Measurements from ENCODE around the gene FAM131B. TPM values are rescaled to one million over a fixed set of nuclear protein-coding genes. Genes with fewer than 3 reads are reported as not detected.
A peak's percentile ranks its signal among the peaks of the same experiment; 100 is the strongest.

Gene FAM131B
- total RNA-seq, 1 experiment from 2014 or later: 0.19 TPM

DNA sequence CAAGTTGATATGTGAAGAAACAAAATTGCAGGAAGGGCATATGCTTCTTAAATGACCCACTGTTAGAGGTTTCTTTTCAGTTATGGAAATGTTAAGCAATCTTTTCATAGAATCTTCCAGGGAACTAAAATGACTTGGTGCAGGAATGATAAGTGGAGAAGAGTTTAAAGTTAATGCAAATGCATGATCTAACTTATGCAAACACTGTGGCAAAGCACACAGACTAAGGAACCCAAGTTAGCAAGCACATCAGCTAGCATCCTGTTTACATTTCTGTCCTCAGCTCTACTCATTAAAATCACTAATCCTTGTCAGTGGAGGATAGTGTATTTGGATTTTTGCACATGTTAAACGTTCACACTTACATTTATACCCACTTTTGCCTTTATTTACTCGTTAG is 37.3 kb downstream of the FAM131B start:
- no peak overlapping the region for H3K4me3 Mint-ChIP-seq (ENCODE audit: unreplicated experiment)
- POLR2A ChIA-PET: no interaction called here
- BruUV-seq (replicated peaks): no TSS peak
- H3K27me3 Mint-ChIP-seq (ENCODE audit: insufficient read depth, unreplicated experiment): no peaks in the 10 kb centered on the region
- no peak overlapping the region for H3K27ac Mint-ChIP-seq (ENCODE audit: low read depth, unreplicated experiment)
- intact Hi-C loops (cut with micrococcal nuclease): no loop called here
- DNase-seq (ENCODE audit: unreplicated experiment): no peak
- peaks cover 12% of the 10 kb centered on the region for H3K4me1 Mint-ChIP-seq (ENCODE audit: insufficient read depth, unreplicated experiment)
- TF ChIP-seq CTCF (IDR thresholded peaks at IDR 0.05; ENCODE audit: unreplicated experiment): no peak
- no peaks in the 10 kb centered on the region for H3K9me3 Mint-ChIP-seq (ENCODE audit: unreplicated experiment)
- peaks cover 5% of the 10 kb centered on the region for H3K36me3 Mint-ChIP-seq (ENCODE audit: insufficient read depth, unreplicated experiment)
- CTCF ChIA-PET: no interaction called here

- H3K4me3 Mint-ChIP-seq (ENCODE audit: unreplicated experiment): no peak overlapping the region
- H3K9me3 Mint-ChIP-seq (ENCODE audit: unreplicated experiment): no peaks in the 10 kb centered on the region
- no TSS peak for BruUV-seq (replicated peaks)
- H3K27me3 Mint-ChIP-seq (ENCODE audit: insufficient read depth, unreplicated experiment): no peaks in the 10 kb centered on the region
- TF ChIP-seq CTCF (IDR thresholded peaks at IDR 0.05; ENCODE audit: unreplicated experiment): no peak
- H3K27ac Mint-ChIP-seq (ENCODE audit: low read depth, unreplicated experiment): no peak overlapping the region
- no peak for DNase-seq (ENCODE audit: unreplicated experiment)
- peaks cover 23% of the 10 kb centered on the region for H3K4me1 Mint-ChIP-seq (ENCODE audit: insufficient read depth, unreplicated experiment)
- ChIA-PET CTCF (no interaction called here), POLR2A (no interaction called here)
- intact Hi-C loops (cut with micrococcal nuclease): no loop called here
- H3K36me3 Mint-ChIP-seq (ENCODE audit: insufficient read depth, unreplicated experiment): peaks cover 5% of the 10 kb centered on the region
Observed at GRCh38 chr7:143323653-143324052, 38.9 kb downstream of the FAM131B start.

DNA sequence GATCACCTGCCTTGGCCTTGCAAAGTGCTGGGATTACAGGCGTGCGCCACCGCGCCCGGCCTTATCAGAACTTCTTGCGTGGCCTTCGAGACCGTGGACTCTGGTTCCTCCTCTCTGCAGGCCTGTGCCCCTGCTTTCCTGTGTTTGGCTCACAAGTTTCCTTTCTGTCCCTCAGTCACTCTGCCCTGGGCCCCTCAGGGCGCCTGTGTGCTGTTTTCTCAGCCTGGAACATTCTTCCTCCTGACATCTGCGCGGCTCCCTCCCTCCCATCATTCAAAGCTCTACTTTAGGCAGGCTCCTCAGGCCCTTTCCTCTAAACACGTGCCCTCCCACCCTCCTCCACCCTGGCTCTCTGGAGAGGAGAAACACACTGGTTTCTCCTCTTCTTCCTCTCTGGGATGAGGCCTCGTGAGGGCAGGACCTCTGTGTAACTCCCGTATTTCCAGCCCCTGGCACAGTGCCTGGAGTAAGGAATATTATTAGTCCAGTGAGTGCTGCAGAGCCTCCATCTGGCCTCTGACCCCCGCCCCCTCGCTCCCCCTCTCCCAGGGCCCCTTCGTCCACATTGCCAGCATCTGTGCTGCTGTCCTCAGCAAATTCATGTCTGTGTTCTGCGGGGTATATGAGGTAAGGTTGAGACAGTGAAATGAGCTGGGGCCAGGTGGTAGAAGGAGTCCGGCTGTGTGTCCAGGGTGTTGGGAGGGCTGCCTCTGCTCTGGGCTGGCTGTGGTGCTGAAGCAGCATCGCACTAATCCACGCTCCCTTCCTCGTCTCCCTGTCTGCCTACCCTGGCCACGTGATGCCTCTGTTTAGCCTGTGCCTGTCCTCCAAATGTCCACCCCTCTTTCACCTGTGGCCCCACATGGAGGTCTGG is 39.5 kb downstream of the FAM131B start:
- POLR2A ChIA-PET: no interaction called here
- intact Hi-C loops (cut with micrococcal nuclease): no loop called here
- Mint-ChIP-seq H3K27ac (ENCODE audit: low read depth, unreplicated experiment) (no peak overlapping the region), H3K9me3 (ENCODE audit: unreplicated experiment) (no peaks in the 10 kb centered on the region), H3K36me3 (ENCODE audit: insufficient read depth, unreplicated experiment) (peaks cover 5% of the 10 kb centered on the region), H3K27me3 (ENCODE audit: insufficient read depth, unreplicated experiment) (no peaks in the 10 kb centered on the region), H3K4me1 (ENCODE audit: insufficient read depth, unreplicated experiment) (peaks cover 26% of the 10 kb centered on the region), H3K4me3 (ENCODE audit: unreplicated experiment) (no peak overlapping the region)
- TF ChIP-seq CTCF (IDR thresholded peaks at IDR 0.05; ENCODE audit: unreplicated experiment): no peak
- CTCF ChIA-PET: interaction anchor here (1.5 kb wide), 1 partner anchor 8 kb away, joined by 4 read pairs; no protein-coding TSS in a partner anchor
- DNase-seq (ENCODE audit: unreplicated experiment): no peak
- BruUV-seq (replicated peaks): no TSS peak

GRCh38 chr7:143321734-143322133 is 40.8 kb downstream of the FAM131B start:
- no peaks in the 10 kb centered on the region for H3K27me3 Mint-ChIP-seq (ENCODE audit: insufficient read depth, unreplicated experiment)

More at GRCh38 chr7:143321734-143322133, 40.8 kb downstream of the FAM131B start:
- H3K27ac Mint-ChIP-seq (ENCODE audit: low read depth, unreplicated experiment): no peak overlapping the region
- H3K4me1 Mint-ChIP-seq (ENCODE audit: insufficient read depth, unreplicated experiment): peaks cover 26% of the 10 kb centered on the region
- TF ChIP-seq CTCF (IDR thresholded peaks at IDR 0.05; ENCODE audit: unreplicated experiment): peak; percentile 34
- no peaks in the 10 kb centered on the region for H3K9me3 Mint-ChIP-seq (ENCODE audit: unreplicated experiment)
- H3K4me3 Mint-ChIP-seq (ENCODE audit: unreplicated experiment): no peak overlapping the region
- intact Hi-C loops (cut with micrococcal nuclease): loop anchor here (2.0 kb wide), 3 partner anchors 59 to 95 kb away; partner anchors contain the start of genes EPHA1 and ZYX
- POLR2A ChIA-PET: interaction anchor here (2.9 kb wide), 1 partner anchor 9 kb away, joined by 8 read pairs; no protein-coding TSS in a partner anchor
- peak; percentile 52 for DNase-seq (ENCODE audit: unreplicated experiment)
- BruUV-seq (replicated peaks): no TSS peak
- CTCF ChIA-PET: interaction anchor here (0.6 to 1.5 kb wide), 4 partner anchors 9 to 97 kb away, joined by 3 to 4 read pairs (median 4); no protein-coding TSS in a partner anchor
- H3K36me3 Mint-ChIP-seq (ENCODE audit: insufficient read depth, unreplicated experiment): peaks cover 5% of the 10 kb centered on the region

Data from MCF 10A (cell line).